KMS-11 (cell line): ENCODE results near the gene SPOPL.

Experiments
- H2AFZ ChIP-seq: fragments of 200-600 bp; sonication (generic); 2 replicates; pipeline ENCODE4 v1.6.1; 2016; ENCODE audit warnings: antibody characterized with exemption, mixed run types, low read depth
- H3K27ac ChIP-seq: fragments of 200-600 bp; sonication (generic); 2 replicates; pipeline ENCODE4 v1.6.1; 2016; ENCODE audit warnings: mild to moderate bottlenecking, mixed run types
- H3K27me3 ChIP-seq: fragments of 200-600 bp; sonication (generic); 2 replicates; pipeline ENCODE4 v1.6.1; 2017; ENCODE audit warnings: mild to moderate bottlenecking, low read depth, mixed run types, moderate library complexity; ENCODE audit not compliant: insufficient read depth
- H3K36me3 ChIP-seq: fragments of 200-600 bp; sonication (generic); 2 replicates; pipeline ENCODE4 v1.6.1; 2017; ENCODE audit warnings: mild to moderate bottlenecking, mixed run types; ENCODE audit not compliant: insufficient read depth
- H3K4me1 ChIP-seq: fragments of 200-600 bp; sonication (generic); 2 replicates; pipeline ENCODE4 v1.6.1; 2016; ENCODE audit warnings: mild to moderate bottlenecking, low read depth, mixed run types; ENCODE audit not compliant: poor library complexity, severe bottlenecking
- H3K4me2 ChIP-seq: fragments of 200-600 bp; sonication (generic); 2 replicates; pipeline ENCODE4 v1.7.0; 2016; ENCODE audit warnings: mild to moderate bottlenecking, mixed run types
- H3K4me3 ChIP-seq: fragments of 200-600 bp; sonication (generic); IDR thresholded peaks from 2 replicates; pipeline ENCODE4 v1.6.1; 2017; ENCODE audit warnings: low read depth, low read length, mixed read lengths; ENCODE audit not compliant: insufficient read depth
- H3K79me2 ChIP-seq: fragments of 200-600 bp; sonication (generic); 2 replicates; pipeline ENCODE4 v1.6.1; 2016; ENCODE audit warnings: low read depth, mixed run types; ENCODE audit not compliant: insufficient read depth
- H3K9ac ChIP-seq: fragments of 200-600 bp; sonication (generic); 2 replicates; pipeline ENCODE4 v1.6.1; 2016; ENCODE audit warnings: mild to moderate bottlenecking, mixed run types
- H4K20me1 ChIP-seq: fragments of 200-600 bp; sonication (generic); 2 replicates; pipeline ENCODE4 v1.6.1; 2016; ENCODE audit warnings: mild to moderate bottlenecking, mixed run types; ENCODE audit not compliant: insufficient read depth
- CTCF ChIP-seq: fragments of 200-600 bp; sonication (generic); conservative IDR thresholded peaks from 2 replicates; pipeline ENCODE4 v1.6.1; 2017; ENCODE audit warnings: low read depth, mild to moderate bottlenecking, antibody characterized with exemption, low read length, moderate library complexity, mixed read lengths

The SPOPL gene

GRCh38 chr2:138504092-138504491 lies 2.5 kb downstream of the SPOPL start:
- H3K27ac ChIP-seq, result no peak overlapping the region

GRCh38 chr2:138504546-138505235 lies 3.1 kb downstream of the SPOPL start:
- peaks cover 25% of the 10 kb centered on the region for H3K4me1 ChIP-seq
- no peak for TF ChIP-seq CTCF
- no peak overlapping the region for H2AFZ ChIP-seq
- peak overlapping the region; percentile 71; the same call in 1 of the 2 replicates for H3K4me2 ChIP-seq
- no peaks in the 10 kb centered on the region for H3K27me3 ChIP-seq
- H3K4me3 ChIP-seq, result no peak overlapping the region
- H3K79me2 ChIP-seq, result peaks cover 54% of the 10 kb centered on the region
- H4K20me1 ChIP-seq, result no peaks in the 10 kb centered on the region
- H3K27ac ChIP-seq, result no peak overlapping the region
- H3K36me3 ChIP-seq, result no peaks in the 10 kb centered on the region
- H3K9ac ChIP-seq, result no peak overlapping the region

More at GRCh38 chr2:138504092-138504491, 2.5 kb downstream of the SPOPL start:
- Histone ChIP-seq H3K27me3 (no peaks in the 10 kb centered on the region), H3K4me3 (no peak overlapping the region), H2AFZ (no peak overlapping the region), H3K79me2 (peaks cover 48% of the 10 kb centered on the region), H4K20me1 (no peaks in the 10 kb centered on the region), H3K9ac (no peak overlapping the region), H3K36me3 (no peaks in the 10 kb centered on the region), H3K4me2 (peak overlapping the region; percentile 71), H3K4me1 (peaks cover 25% of the 10 kb centered on the region)
- TF ChIP-seq CTCF, result no peak

- Histone ChIP-seq H3K27me3 (no peaks in the 10 kb centered on the region), H3K36me3 (no peaks in the 10 kb centered on the region), H3K79me2 (peaks cover 76% of the 10 kb centered on the region), H4K20me1 (no peaks in the 10 kb centered on the region), H2AFZ (no peak overlapping the region), H3K4me2 (no peak overlapping the region), H3K9ac (no peak overlapping the region), H3K27ac (no peak overlapping the region), H3K4me1 (peaks cover 25% of the 10 kb centered on the region), H3K4me3 (no peak overlapping the region)
- no peak for TF ChIP-seq CTCF
These were observed 5.7 kb downstream of the SPOPL start for GRCh38 chr2:138507267-138507666.

- Histone ChIP-seq H3K9ac (no peak overlapping the region), H3K27ac (no peak overlapping the region), H3K27me3 (no peaks in the 10 kb centered on the region), H2AFZ (no peak overlapping the region), H3K36me3 (no peaks in the 10 kb centered on the region), H3K4me3 (no peak overlapping the region), H3K4me2 (no peak overlapping the region), H4K20me1 (no peaks in the 10 kb centered on the region), H3K4me1 (peaks cover under 1% of the 10 kb centered on the region), H3K79me2 (peaks cover 68% of the 10 kb centered on the region; the same call in 1 of the 2 replicates)
- TF ChIP-seq CTCF, result no peak
These were observed 8.7 kb downstream of the SPOPL start for GRCh38 chr2:138510319-138510718.
